ENCODE measurements around the gene REXO4. TPM values are rescaled to one million over a fixed set of nuclear protein-coding genes. Genes with fewer than 3 reads are reported as not detected.

REXO4 gene
- total and polyA plus RNA-seq, 9 of the 15 experiments (the other 6 are each of a cell fraction or from before 2014, with no cell fraction given) = 3.4 to 72.9 (median 31.1) TPM

GRCh38 chr9:133465984-133466383 lies 48.2 kb upstream of the REXO4 start:
- no peak for ATAC-seq
- in situ Hi-C loops (cut with MboI) = no loop called here
- no peaks in the 10 kb centered on the region for H3K36me3 ChIP-seq (ENCODE audit: control insufficient read depth, insufficient read depth, low read length)
- no peak overlapping the region for H3K4me3 ChIP-seq
- no peak for DNase-seq (ENCODE audit: extremely low read depth in 1 of 4, low spot score in 3 of 4)
- intact Hi-C loops (cut with micrococcal nuclease) = no loop called here
- H3K9ac ChIP-seq (ENCODE audit: insufficient read depth in 1 of 2, low read depth in 2 of 2, low read length in 2 of 2) = no peak overlapping the region
- TF ChIP-seq FOSL1 (tag; conservative IDR thresholded peaks at IDR 0.05) (no peak), L3MBTL2 (IDR thresholded peaks at IDR 0.05) (peak; percentile 81), TEAD2 (tag; IDR thresholded peaks at IDR 0.05) (no peak)
- TF ChIP-seq, protein P1, sequence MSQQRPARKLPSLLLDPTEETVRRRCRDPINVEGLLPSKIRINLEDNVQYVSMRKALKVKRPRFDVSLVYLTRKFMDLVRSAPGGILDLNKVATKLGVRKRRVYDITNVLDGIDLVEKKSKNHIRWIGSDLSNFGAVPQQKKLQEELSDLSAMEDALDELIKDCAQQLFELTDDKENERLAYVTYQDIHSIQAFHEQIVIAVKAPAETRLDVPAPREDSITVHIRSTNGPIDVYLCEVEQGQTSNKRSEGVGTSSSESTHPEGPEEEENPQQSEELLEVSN (IDR thresholded peaks at IDR 0.05; ENCODE audit: borderline replicate concordance in 1 of 2, extremely low read depth in 1 of 2, insufficient read depth in 1 of 2, insufficient read length in 1 of 2, low read depth in 1 of 2, low read length in 1 of 2, poor library complexity in 1 of 2, severe bottlenecking in 1 of 2) = peak in 1 of 2 experiments; percentile 39
- BruUV-seq (replicated peaks) = no TSS peak
- H2AFZ ChIP-seq (ENCODE audit: low read depth, low read length) = no peak overlapping the region
- no peaks in the 10 kb centered on the region for H3K9me3 ChIP-seq (replicated peaks; ENCODE audit: control insufficient read depth, insufficient read depth, low read depth, low read length)
- FAIRE-seq = no peak
- H4K20me1 ChIP-seq (replicated peaks; ENCODE audit: control insufficient read depth, insufficient read depth, low read length) = peaks cover 29% of the 10 kb centered on the region
- H3K27ac ChIP-seq (ENCODE audit: extremely low read depth, low read depth, low read length) = no peak overlapping the region
- H3K79me2 ChIP-seq (ENCODE audit: control insufficient read depth, insufficient read depth, low read length) = no peaks in the 10 kb centered on the region
- H3K4me2 ChIP-seq (ENCODE audit: insufficient read depth, low read length) = no peak overlapping the region
- peaks cover 23 to 82% of the 10 kb centered on the region in 2 experiments; a peak in 4 of 5 replicates for H3K27me3 ChIP-seq (ENCODE audit: control insufficient read depth in 2 of 2, insufficient read depth in 2 of 2, low read length in 2 of 2)
- ChIA-PET CTCF (ENCODE audit: low intra/inter-chr PET ratio) (no interaction called here), POLR2A (interaction anchor here (1.9 kb wide), 1 partner anchor 19 kb away, joined by 4 read pairs; no protein-coding TSS in a partner anchor)
- WGBS (ENCODE audit: insufficient coverage, low coverage, missing lambda C conversion rate) = 8% methylated on average over 6 of the region's 6 CpGs
- H3K4me1 ChIP-seq (replicated peaks in 1 of 2; ENCODE audit: control insufficient read depth in 2 of 2, insufficient read depth in 2 of 2, low read length in 2 of 2) = peaks cover 0 to 32% of the 10 kb centered on the region in 2 experiments; a peak in 2 of 5 replicates
- H3K9me1 ChIP-seq (ENCODE audit: control insufficient read depth, insufficient read depth, low read length) = no peaks in the 10 kb centered on the region

- in situ Hi-C loops (cut with MboI) = no loop called here
- H3K9me1 ChIP-seq (ENCODE audit: control insufficient read depth, insufficient read depth, low read length) = no peaks in the 10 kb centered on the region
- no peak for DNase-seq (ENCODE audit: extremely low read depth in 1 of 4, low spot score in 3 of 4)
- H3K4me3 ChIP-seq = no peak overlapping the region
- ChIA-PET POLR2A (no interaction called here), CTCF (ENCODE audit: low intra/inter-chr PET ratio) (no interaction called here)
- H3K79me2 ChIP-seq (ENCODE audit: control insufficient read depth, insufficient read depth, low read length) = no peaks in the 10 kb centered on the region
- 3% methylated on average over 10 of the region's 10 CpGs for WGBS (ENCODE audit: insufficient coverage, low coverage, missing lambda C conversion rate)
- ATAC-seq = no peak
- FAIRE-seq = no peak
- no peaks in the 10 kb centered on the region for H3K36me3 ChIP-seq (ENCODE audit: control insufficient read depth, insufficient read depth, low read length)
- no peaks in the 10 kb centered on the region for H3K9me3 ChIP-seq (replicated peaks; ENCODE audit: control insufficient read depth, insufficient read depth, low read depth, low read length)
- peaks cover 29% of the 10 kb centered on the region for H4K20me1 ChIP-seq (replicated peaks; ENCODE audit: control insufficient read depth, insufficient read depth, low read length)
- H3K27ac ChIP-seq (ENCODE audit: extremely low read depth, low read depth, low read length) = no peak overlapping the region
- peaks cover 23 to 77% of the 10 kb centered on the region in 2 experiments; a peak in 4 of 5 replicates for H3K27me3 ChIP-seq (ENCODE audit: control insufficient read depth in 2 of 2, insufficient read depth in 2 of 2, low read length in 2 of 2)
- H2AFZ ChIP-seq (ENCODE audit: low read depth, low read length) = no peak overlapping the region
- no TSS peak for BruUV-seq (replicated peaks)
- intact Hi-C loops (cut with micrococcal nuclease) = no loop called here
- no peak overlapping the region for H3K9ac ChIP-seq (ENCODE audit: insufficient read depth in 1 of 2, low read depth in 2 of 2, low read length in 2 of 2)
- peaks cover 0 to 40% of the 10 kb centered on the region in 2 experiments; a peak in 3 of 5 replicates for H3K4me1 ChIP-seq (replicated peaks in 1 of 2; ENCODE audit: control insufficient read depth in 2 of 2, insufficient read depth in 2 of 2, low read length in 2 of 2)
- H3K4me2 ChIP-seq (ENCODE audit: insufficient read depth, low read length) = no peak overlapping the region
- TF ChIP-seq, protein P2, sequence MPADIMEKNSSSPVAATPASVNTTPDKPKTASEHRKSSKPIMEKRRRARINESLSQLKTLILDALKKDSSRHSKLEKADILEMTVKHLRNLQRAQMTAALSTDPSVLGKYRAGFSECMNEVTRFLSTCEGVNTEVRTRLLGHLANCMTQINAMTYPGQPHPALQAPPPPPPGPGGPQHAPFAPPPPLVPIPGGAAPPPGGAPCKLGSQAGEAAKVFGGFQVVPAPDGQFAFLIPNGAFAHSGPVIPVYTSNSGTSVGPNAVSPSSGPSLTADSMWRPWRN (IDR thresholded peaks at IDR 0.05; ENCODE audit: low read depth) = no peak
- TF ChIP-seq HDAC6 (IDR thresholded peaks at IDR 0.05; ENCODE audit: low read depth, low read length) (no peak), ARNT (IDR thresholded peaks at IDR 0.05) (no peak), PBX2 (CRISPR knock-in tag; IDR thresholded peaks at IDR 0.05; ENCODE audit: low read depth) (no peak), PBX2 (tag; conservative IDR thresholded peaks at IDR 0.05; ENCODE audit: low read depth) (no peak)
Measured at GRCh38 chr9:133464638-133465037, 46.8 kb upstream of the REXO4 start.
